Neural cell (in vitro differentiated cells): ENCODE measurements around the gene TMEM9.

Source experiments
- CTCF ChIP-seq: fragments of 450-650 bp; IDR thresholded peaks from 2 replicates; pipeline ENCODE4 v1.5.1; 2014; ENCODE audit warnings: antibody characterized with exemption, mild to moderate bottlenecking, moderate library complexity; ENCODE audit not compliant: poor library complexity, severe bottlenecking
- RAD21 ChIP-seq: fragments of 450-650 bp; conservative IDR thresholded peaks from 2 replicates; pipeline ENCODE4 v1.6.1; 2014; ENCODE audit warnings: antibody characterized with exemption, mild to moderate bottlenecking, moderate library complexity

- TF ChIP-seq CTCF, result no peak
- no peak for TF ChIP-seq RAD21
Measured at GRCh38 chr1:201191653-201192260, 37.5 kb upstream of the TMEM9 start.
